T-cell (primary cell): ENCODE measurements around the gene RNF126. TPM values are rescaled to one million over a fixed set of nuclear protein-coding genes. Genes with fewer than 3 reads are reported as not detected.
A peak's percentile ranks its signal among the peaks of the same experiment; 100 is the strongest.

Experiments
- ATAC-seq, 4 experiments: fragments of 200-7000 bp in 3 of 4; fragments of 150-1000 bp in 1 of 4; cut with Tn5 transposase; replicated peaks in 1 of 4; 1 replicate in 3 of 4; 2 replicates in 1 of 4; pipeline ENCODE4 v1.10.0; 2021; ENCODE audit warnings: moderate library complexity in 3 of 4, mild to moderate bottlenecking in 2 of 4, moderate number of reproducible peaks in 1 of 4
- CTCF ChIA-PET, 2 donors: fragments of 300-600 bp; sonication (Branson Sonifier 250); formaldehyde crosslinking; loops; one replicate each; lab custom pipeline; 2022; ENCODE audit warnings: antibody characterized with exemption in 2 of 2; lab: Charles Lee
- POLR2A ChIA-PET, 2 donors: fragments of 300-600 bp; sonication (Branson Sonifier 250); formaldehyde crosslinking; loops; one replicate each; lab custom pipeline; 2022; ENCODE audit warnings: antibody characterized with exemption in 2 of 2; lab: Charles Lee
- DNase-seq, 35 experiments: peaks; one replicate each; pipeline versions ENCODE4 v3.0.0 to v3.0.0-alpha.2; 2013 to 2023
- H3K27ac ChIP-seq: one replicate; pipeline ENCODE4 v1.5.1; 2013; ENCODE audit warnings: low read length
- H3K27me3 ChIP-seq, 2 experiments: replicated peaks in 1 of 2; 1 replicate in 1 of 2; 2 replicates in 1 of 2; pipeline versions ENCODE4 v1.6.1 to v1.7.0; 2013; ENCODE audit warnings: low read length in 1 of 2, mixed read lengths in 1 of 2; ENCODE audit not compliant: control insufficient read depth in 2 of 2, insufficient read depth in 2 of 2; ENCODE audit errors: extremely low read depth in 1 of 2
- H3K36me3 ChIP-seq, 2 donors: 1 replicate in 1 of 2; 2 replicates in 1 of 2; pipeline versions ENCODE4 v1.6.1 to v1.7.0; 2013; ENCODE audit warnings: low read length in 1 of 2; ENCODE audit not compliant: control insufficient read depth in 2 of 2, insufficient read depth in 1 of 2; ENCODE audit errors: extremely low read depth in 1 of 2
- H3K4me1 ChIP-seq, 2 experiments: 1 replicate in 1 of 2; 2 replicates in 1 of 2; pipeline versions ENCODE4 v1.6.1 to v1.7.0; 2013; ENCODE audit warnings: low read length in 2 of 2, mixed read lengths in 1 of 2; ENCODE audit not compliant: insufficient read depth in 2 of 2, control insufficient read depth in 1 of 2; ENCODE audit errors: extremely low read depth in 1 of 2
- H3K4me3 ChIP-seq, 2 donors: 1 replicate in 1 of 2; 2 replicates in 1 of 2; pipeline versions ENCODE4 v1.5.1 to v1.7.0; 2013; ENCODE audit warnings: mild to moderate bottlenecking in 2 of 2, low read length in 1 of 2, moderate library complexity in 1 of 2; ENCODE audit not compliant: control insufficient read depth in 1 of 2; ENCODE audit errors: extremely low read depth in 1 of 2
- H3K9me3 ChIP-seq: 2 replicates; pipeline ENCODE4 v1.7.0; 2013
- H3K27ac Mint-ChIP-seq, 2 donors: one replicate each; pipeline ENCODE4 v1.8.0; 2020 to 2021; ENCODE audit warnings: mild to moderate bottlenecking in 2 of 2, mixed read lengths in 2 of 2
- H3K27me3 Mint-ChIP-seq, 2 donors: one replicate each; pipeline ENCODE4 v1.8.0; 2021 to 2022; ENCODE audit warnings: mixed read lengths in 2 of 2
- H3K36me3 Mint-ChIP-seq: one replicate; pipeline ENCODE4 v1.8.0; 2021; ENCODE audit warnings: mixed read lengths
- H3K4me1 Mint-ChIP-seq, 3 donors: one replicate each; pipeline ENCODE4 v1.8.0; 2020 to 2022; ENCODE audit warnings: mixed read lengths in 3 of 3, mild to moderate bottlenecking in 1 of 3
- H3K4me3 Mint-ChIP-seq, 3 donors: one replicate each; pipeline ENCODE4 v1.8.0; 2020 to 2022; ENCODE audit warnings: mild to moderate bottlenecking in 3 of 3, mixed read lengths in 3 of 3, moderate library complexity in 3 of 3
- H3K9me3 Mint-ChIP-seq, 3 donors: one replicate each; pipeline ENCODE4 v1.8.0; 2020 to 2022; ENCODE audit warnings: mixed read lengths in 3 of 3
- WGBS: methylation state at CpG from one replicate; pipeline ENCODE4 v1.1.5; 2013; ENCODE audit warnings: missing lambda C conversion rate; ENCODE audit not compliant: insufficient coverage; 5-methylcytosine and 5-hydroxymethylcytosine counted together
- total RNA-seq, 35 experiments: library from RNA in 6 of 35; stranded (reverse) in 6 of 35; fragments of 120-200 nt in 1 of 35; gene quantifications; one replicate each; pipeline versions ENCODE4 v1.2.1 to v1.2.4 and lab custom pipeline; 2013 to 2026

Gene RNF126
- total RNA-seq, 5 donors from 2014 or later (not counting 1 experiment from before 2014, with no cell fraction given): 98.8 to 139 (median 118) TPM

GRCh38 chr19:662207-662961 is 630 bp downstream of the RNF126 start:
- peaks cover 12 to 69% of the 10 kb centered on the region in 2 experiments for H3K4me1 ChIP-seq
- peaks cover 5 to 15% of the 10 kb centered on the region in 2 donors for H3K36me3 ChIP-seq
- ChIA-PET CTCF (interaction anchor here in 1 of 2 donors (0.6 to 0.7 kb wide), 4 partner anchors 26 to 763 kb away, joined by 3 to 5 read pairs (median 4); partner anchors contain the start of gene BSG), POLR2A (no interaction called here)
- no peaks in the 10 kb centered on the region for H3K9me3 ChIP-seq
- peaks cover 2% of the 10 kb centered on the region for H3K36me3 Mint-ChIP-seq
- H3K27me3 ChIP-seq: peaks cover 0 to 1% of the 10 kb centered on the region in 2 experiments
- no peaks in the 10 kb centered on the region for H3K9me3 Mint-ChIP-seq
- peak; percentile 50 to 80 (median 66) for DNase-seq
- H3K4me1 Mint-ChIP-seq: peaks cover 40 to 51% (median 47%) of the 10 kb centered on the region in 3 donors
- peak overlapping the region; percentile 98 for H3K27ac ChIP-seq
- H3K4me3 Mint-ChIP-seq: peak overlapping the region; percentile 95 to 98 (median 96)
- H3K27ac Mint-ChIP-seq: peak overlapping the region; percentile 97
- peak overlapping the region; percentile 86 to 87 for H3K4me3 ChIP-seq
- ATAC-seq: peak; percentile 27 to 45 (median 37)
- 0% methylated on average over 77 of the region's 81 CpGs for WGBS
- H3K27me3 Mint-ChIP-seq: no peaks in the 10 kb centered on the region

DNA sequence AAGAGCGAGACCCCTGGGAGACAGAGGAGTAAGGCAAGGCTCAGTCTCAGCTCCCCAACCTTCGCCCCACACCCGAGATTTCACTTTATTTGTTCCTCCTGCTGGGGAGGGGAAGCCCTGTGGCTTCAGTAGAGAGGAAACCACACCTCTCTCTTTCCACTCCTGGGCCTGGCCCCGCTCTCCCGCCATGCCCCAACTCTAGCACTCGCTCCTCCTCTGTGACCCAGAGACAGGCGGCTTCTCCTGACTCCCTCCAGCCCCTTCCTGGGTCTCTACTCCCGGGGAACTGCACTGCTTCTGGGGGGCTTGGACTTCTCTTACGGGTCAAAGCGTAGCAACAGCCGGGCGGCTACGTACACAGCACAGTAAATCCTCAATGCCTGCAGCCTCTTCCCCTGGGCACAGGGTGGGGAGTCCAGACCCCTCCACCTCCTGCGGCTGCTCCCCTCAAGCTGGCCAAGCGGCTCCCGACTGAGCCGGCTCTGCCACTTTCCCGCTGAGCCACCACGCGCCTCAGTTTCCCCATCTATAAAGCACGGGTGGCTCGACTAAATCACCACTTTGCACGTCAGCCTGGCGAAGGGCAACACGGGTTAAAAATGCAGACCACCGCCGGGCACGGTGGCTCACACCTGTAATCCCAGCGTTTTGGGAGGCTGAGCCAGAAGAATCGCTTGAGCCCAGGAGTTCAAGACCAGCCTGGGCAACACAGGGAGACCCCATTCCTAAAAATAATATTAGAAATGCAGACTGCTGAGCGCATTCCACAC is 1.4 kb downstream of the RNF126 start:
- Histone ChIP-seq H3K36me3 (peaks cover 5 to 19% of the 10 kb centered on the region in 2 donors), H3K4me1 (peaks cover 12 to 76% of the 10 kb centered on the region in 2 experiments), H3K9me3 (no peaks in the 10 kb centered on the region), H3K27ac (peak overlapping the region; percentile 98), H3K4me3 (peak overlapping the region; percentile 86 to 87), H3K27me3 (no peaks in the 10 kb centered on the region)
- DNase-seq (peak; percentile 48 to 81 (median 61)), ATAC-seq (peak; percentile 39 to 58 (median 52))
- Mint-ChIP-seq H3K36me3 (peaks cover 2% of the 10 kb centered on the region), H3K27ac (peak overlapping the region; percentile 97), H3K4me1 (peaks cover 46 to 58% (median 47%) of the 10 kb centered on the region in 3 donors), H3K27me3 (no peaks in the 10 kb centered on the region), H3K9me3 (no peaks in the 10 kb centered on the region), H3K4me3 (peak overlapping the region; percentile 95 to 98 (median 96))
- ChIA-PET CTCF (no interaction called here), POLR2A (no interaction called here)
- WGBS: 0% methylated on average over 23 of the region's 31 CpGs

GRCh38 chr19:660793-661426 is 2.1 kb downstream of the RNF126 start:
- no peak for ATAC-seq
- H3K4me3 ChIP-seq: peak overlapping the region; percentile 86 to 87
- ChIA-PET CTCF (interaction anchor here in 1 of 2 donors (1.6 kb wide), 1 partner anchor 74 kb away, joined by 3 read pairs; no protein-coding TSS in a partner anchor), POLR2A (interaction anchor here (0.9 kb wide), 2 partner anchors 20 to 35 kb away, joined by 3 to 8 read pairs; no protein-coding TSS in a partner anchor)
- Mint-ChIP-seq H3K27me3 (no peaks in the 10 kb centered on the region), H3K4me3 (peak overlapping the region; percentile 95 to 98 (median 96)), H3K27ac (peak overlapping the region; percentile 97), H3K4me1 (peaks cover 51 to 65% (median 54%) of the 10 kb centered on the region in 3 donors), H3K9me3 (no peaks in the 10 kb centered on the region), H3K36me3 (peaks cover 2% of the 10 kb centered on the region)
- WGBS: under 1% methylated on average over 15 of the region's 20 CpGs
- H3K9me3 ChIP-seq: no peaks in the 10 kb centered on the region
- peak overlapping the region; percentile 98 for H3K27ac ChIP-seq
- H3K36me3 ChIP-seq: peaks cover 5 to 21% of the 10 kb centered on the region in 2 donors
- no peaks in the 10 kb centered on the region for H3K27me3 ChIP-seq
- DNase-seq: no peak
- peaks cover 12 to 83% of the 10 kb centered on the region in 2 experiments for H3K4me1 ChIP-seq

DNA sequence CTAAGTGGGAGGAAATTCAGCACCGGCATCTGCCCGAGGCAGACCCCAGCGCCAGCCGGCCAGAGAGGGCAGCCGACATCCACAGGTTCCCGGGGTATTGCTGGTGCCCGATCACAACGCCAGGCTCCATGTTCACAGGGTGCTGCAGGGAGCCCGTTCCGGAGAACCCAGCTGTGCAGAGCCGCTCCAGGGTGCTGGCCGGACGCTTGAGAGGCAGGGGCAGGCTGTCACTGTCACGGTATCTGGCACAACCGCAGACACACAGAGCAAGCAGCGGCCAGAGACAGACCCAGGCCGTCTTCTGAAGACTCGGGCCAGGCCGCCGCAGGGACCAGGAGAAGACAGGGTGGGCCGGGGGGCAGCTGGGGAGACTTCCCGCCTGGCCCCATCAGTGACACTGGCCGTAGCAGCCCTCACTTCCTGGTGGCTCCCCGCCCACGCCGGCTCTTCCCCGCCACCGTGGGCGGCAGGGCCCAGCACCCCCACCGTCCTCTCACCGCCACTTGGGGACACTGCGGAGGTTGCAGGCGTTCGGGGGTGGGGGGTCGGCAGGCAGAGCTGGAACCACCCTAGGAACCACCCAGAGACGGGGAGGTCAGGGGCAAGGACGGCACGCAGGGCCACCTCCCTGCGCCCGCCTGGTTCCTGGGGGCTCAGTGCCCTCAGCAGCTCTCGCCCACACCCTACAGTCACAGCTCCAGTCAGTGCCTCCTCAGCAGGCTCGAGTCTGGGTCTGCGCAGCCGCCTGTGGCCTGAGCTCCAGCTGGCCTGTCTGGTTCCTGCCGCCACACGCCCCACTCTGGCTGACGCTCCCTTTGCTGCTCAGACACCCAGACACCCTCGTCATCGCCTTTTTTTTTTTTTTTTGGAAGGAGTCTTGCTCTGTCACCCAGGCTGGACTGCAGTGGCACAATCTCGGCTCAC is 3.8 kb downstream of the RNF126 start:
- POLR2A ChIA-PET: interaction anchor here in 1 of 2 donors (0.6 kb wide), 1 partner anchor 1771 kb away, joined by 6 read pairs; no protein-coding TSS in a partner anchor
- Histone ChIP-seq H3K4me1 (peaks cover 12 to 87% of the 10 kb centered on the region in 2 experiments), H3K9me3 (no peaks in the 10 kb centered on the region), H3K36me3 (peaks cover 10 to 28% of the 10 kb centered on the region in 2 donors), H3K27me3 (no peaks in the 10 kb centered on the region), H3K4me3 (peak overlapping the region in 1 of 2 donors; percentile 86), H3K27ac (peak overlapping the region; percentile 98)
- CTCF ChIA-PET: interaction anchor here (0.6 to 1.6 kb wide), 3 partner anchors 9 to 1091 kb away, joined by 3 read pairs; no protein-coding TSS in a partner anchor
- peaks cover 8% of the 10 kb centered on the region for H3K36me3 Mint-ChIP-seq
- no peaks in the 10 kb centered on the region for H3K9me3 Mint-ChIP-seq
- WGBS: 48% methylated on average over 44 of the region's 50 CpGs
- DNase-seq (peak in 26 of 35 experiments; percentile 21 to 75 (median 56)), ATAC-seq (no peak)
- no peaks in the 10 kb centered on the region for H3K27me3 Mint-ChIP-seq
- peaks cover 55 to 69% (median 56%) of the 10 kb centered on the region in 3 donors for H3K4me1 Mint-ChIP-seq
- peak overlapping the region; percentile 97 for H3K27ac Mint-ChIP-seq
- H3K4me3 Mint-ChIP-seq: peak overlapping the region; percentile 95 to 98 (median 96)

- no peak for DNase-seq
- Histone ChIP-seq H3K27ac (peak overlapping the region; percentile 98), H3K4me3 (no peak overlapping the region), H3K27me3 (no peaks in the 10 kb centered on the region), H3K4me1 (peaks cover 8 to 87% of the 10 kb centered on the region in 2 experiments), H3K9me3 (no peaks in the 10 kb centered on the region), H3K36me3 (peaks cover 19 to 37% of the 10 kb centered on the region in 2 donors)
- 81% methylated on average over 30 of the region's 33 CpGs for WGBS
- H3K9me3 Mint-ChIP-seq: no peaks in the 10 kb centered on the region
- no peaks in the 10 kb centered on the region for H3K27me3 Mint-ChIP-seq
- ChIA-PET CTCF (interaction anchor here in 1 of 2 donors (0.6 kb wide), 1 partner anchor 1092 kb away, joined by 3 read pairs; no protein-coding TSS in a partner anchor), POLR2A (no interaction called here)
- H3K4me1 Mint-ChIP-seq: peaks cover 47 to 68% (median 53%) of the 10 kb centered on the region in 3 donors
- no peak for ATAC-seq
- H3K4me3 Mint-ChIP-seq: peak overlapping the region; percentile 31 to 98 (median 31)
- H3K27ac Mint-ChIP-seq: no peak overlapping the region
- H3K36me3 Mint-ChIP-seq: peaks cover 8% of the 10 kb centered on the region
Measured at GRCh38 chr19:658059-658839, 4.8 kb downstream of the RNF126 start.
